ENCODE results near the gene GPANK1.

GRCh38 chr6:31627690-31628287 lies 37.0 kb downstream of the GPANK1 start:
- no peak for TF ChIP-seq POLR2A (IDR thresholded peaks at IDR 0.05)
- TF ChIP-seq, protein P1, sequence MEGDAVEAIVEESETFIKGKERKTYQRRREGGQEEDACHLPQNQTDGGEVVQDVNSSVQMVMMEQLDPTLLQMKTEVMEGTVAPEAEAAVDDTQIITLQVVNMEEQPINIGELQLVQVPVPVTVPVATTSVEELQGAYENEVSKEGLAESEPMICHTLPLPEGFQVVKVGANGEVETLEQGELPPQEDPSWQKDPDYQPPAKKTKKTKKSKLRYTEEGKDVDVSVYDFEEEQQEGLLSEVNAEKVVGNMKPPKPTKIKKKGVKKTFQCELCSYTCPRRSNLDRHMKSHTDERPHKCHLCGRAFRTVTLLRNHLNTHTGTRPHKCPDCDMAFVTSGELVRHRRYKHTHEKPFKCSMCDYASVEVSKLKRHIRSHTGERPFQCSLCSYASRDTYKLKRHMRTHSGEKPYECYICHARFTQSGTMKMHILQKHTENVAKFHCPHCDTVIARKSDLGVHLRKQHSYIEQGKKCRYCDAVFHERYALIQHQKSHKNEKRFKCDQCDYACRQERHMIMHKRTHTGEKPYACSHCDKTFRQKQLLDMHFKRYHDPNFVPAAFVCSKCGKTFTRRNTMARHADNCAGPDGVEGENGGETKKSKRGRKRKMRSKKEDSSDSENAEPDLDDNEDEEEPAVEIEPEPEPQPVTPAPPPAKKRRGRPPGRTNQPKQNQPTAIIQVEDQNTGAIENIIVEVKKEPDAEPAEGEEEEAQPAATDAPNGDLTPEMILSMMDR (IDR thresholded peaks at IDR 0.05), result no peak

All from breast epithelium (tissue), 3 donors.